Heart left ventricle (tissue), 16 donors: ENCODE results near the gene RAB19. TPM values are rescaled to one million over a fixed set of nuclear protein-coding genes. Genes with fewer than 3 reads are reported as not detected.
A peak's percentile ranks its signal among the peaks of the same experiment; 100 is the strongest.

Source experiments
- ATAC-seq, 4 donors: fragments of 200-7000 bp; cut with Tn5 transposase; one replicate each; pipeline ENCODE4 v1.9.1; 2020 to 2022; ENCODE audit warnings: moderate library complexity in 4 of 4, mild to moderate bottlenecking in 3 of 4, moderate number of reproducible peaks in 1 of 4
- DNase-seq, 5 donors: peaks; one replicate each; pipeline ENCODE4 v3.0.0-alpha.2; 2020
- H3K27ac ChIP-seq, 12 donors: fragments of 200-600 bp; sonication (generic) in 4 of 12; one replicate each; pipeline versions ENCODE4 v1.5.0 to v1.8.0; 2016 to 2022; ENCODE audit warnings: mild to moderate bottlenecking in 2 of 12
- H3K27me3 ChIP-seq, 9 donors: fragments of 200-600 bp; sonication (generic) in 2 of 9; one replicate each; pipeline versions ENCODE4 v1.5.1 to v1.8.0; 2016 to 2022; ENCODE audit warnings: mild to moderate bottlenecking in 3 of 9
- H3K36me3 ChIP-seq, 9 donors: fragments of 200-600 bp; sonication (generic) in 2 of 9; one replicate each; pipeline versions ENCODE4 v1.5.0 to v1.8.0; 2018 to 2022; ENCODE audit warnings: mild to moderate bottlenecking in 2 of 9
- H3K4me1 ChIP-seq, 12 donors: fragments of 200-600 bp; sonication (generic) in 4 of 12; one replicate each; pipeline versions ENCODE4 v1.5.0 to v1.8.0; 2016 to 2022; ENCODE audit warnings: mild to moderate bottlenecking in 3 of 12
- H3K4me3 ChIP-seq, 12 donors: fragments of 200-600 bp; sonication (generic) in 4 of 12; one replicate each; pipeline versions ENCODE4 v1.5.0 to v1.8.0; 2017 to 2022; ENCODE audit warnings: mild to moderate bottlenecking in 9 of 12, moderate library complexity in 4 of 12
- H3K9me3 ChIP-seq, 12 donors: fragments of 200-600 bp; sonication (generic) in 4 of 12; one replicate each; pipeline versions ENCODE4 v1.5.0 to v1.8.0; 2016 to 2022; ENCODE audit warnings: mild to moderate bottlenecking in 1 of 12
- CTCF ChIP-seq, 12 donors: fragments of 200-600 bp; sonication (generic) in 4 of 12; IDR thresholded peaks; one replicate each; pipeline versions ENCODE4 v1.5.0 to v1.8.0; 2018 to 2022; ENCODE audit warnings: antibody characterized with exemption in 12 of 12, mild to moderate bottlenecking in 5 of 12
- POLR2A ChIP-seq, 2 donors: fragments of 450-650 bp; IDR thresholded peaks; one replicate each; pipeline ENCODE4 v1.6.1; 2017; ENCODE audit warnings: antibody characterized with exemption in 2 of 2, mild to moderate bottlenecking in 2 of 2, moderate library complexity in 2 of 2
- WGBS, 4 donors: extraction: QIAGEN DNeasy Blood & Tissue Kit in 2 of 4; methylation state at CpG; one replicate each; pipeline versions ENCODE4 v1.1.5 to v1.1.7; 2013 to 2018; 5-methylcytosine and 5-hydroxymethylcytosine counted together
- intact Hi-C, 10 donors: fragments of 100-400 bp; cut with DNase I; formaldehyde crosslinking; loops; one replicate each; pipeline versions ENCODE4 v1.11.1 to v1.14.2; 2022
- polyA plus RNA-seq, 2 donors: library from polyadenylated mRNA; stranded (reverse); fragments of 200-250 nt; gene quantifications; one replicate each; pipeline ENCODE4 v1.2.3, GENCODE V29; 2013
- total RNA-seq, 9 donors: library from RNA; depleted of rRNA in 2 of 9; stranded (reverse); fragments of >200 nt in 2 of 9; fragmentation: NEBNext Ultra II Directional in 3 of 9; extraction: Animal tissue kit (Norgen Biotek cat#: 25700) in 3 of 9; gene quantifications; one replicate each; pipeline versions ENCODE4 v1.1.0 to v1.2.4, GENCODE V29; 2016 to 2023
- donor health status: ischemic (EF 13 %, LVEDD 7.1; RV severe dilation, severe dysfunction).
- donor health status: healthy with polysubstance abuse.
- donor health status: DM: no; HTN: yes; CAD: no.
- donor health status: DM: no; HTN: no; CAD: no.
- donor health status: ischemic (EF 25% LVEDD 6.9; RV normal size, moderate dysfunction).
- donor health status: ischemic (EF 25% LVEDD 5.7; RV mildly dilated, moderate dysfunction).
- donor health status: healthy.
- donor health status: DM: yes; HTN: yes; CAD: no.
- donor health status: ischemic (EF 35%, LVEDD 5.7; RV mildly dilated, moderate dysfunction).
- donor health status: nonischemic (EF 11% LVEDD 7.7; RV severe dilation, severe dysfunction).
- donor health status: DM: yes; HTN: yes; CAD: no.
- donor health status: PGD.
- donor health status: ischemic (EF 29% LVEDD 5.4; RV normal size, mild dysfunction).
- donor health status: nonischemic (EF 23%, LVEDD 6.1; RV moderate dilation, normal function).

RAB19 gene
- total and polyA plus RNA-seq, 11 donors: not detected

- peaks cover 0 to 40% (median 0%) of the 10 kb centered on the region in 12 donors for H3K4me1 ChIP-seq
- H3K4me3 ChIP-seq: no peak overlapping the region
- DNase-seq: no peak
- H3K27ac ChIP-seq: no peak overlapping the region
- H3K9me3 ChIP-seq: no peaks in the 10 kb centered on the region
- H3K27me3 ChIP-seq: peaks cover 0 to 5% (median 0%) of the 10 kb centered on the region in 9 donors
- WGBS, 4 donors: 87 to 91% (median 88%) methylated on average over 10 of the region's 10 CpGs
- peaks cover 0 to 8% (median 0%) of the 10 kb centered on the region in 9 donors for H3K36me3 ChIP-seq
- intact Hi-C loops: no loop called here
- no peak for ATAC-seq
- TF ChIP-seq POLR2A (IDR thresholded peaks at IDR 0.05) (no peak), CTCF (IDR thresholded peaks at IDR 0.05) (no peak)
Observed at GRCh38 chr7:140389445-140389844, 14.4 kb upstream of the RAB19 start.

GRCh38 chr7:140390034-140390433, 13.8 kb upstream of the RAB19 start:
- DNase-seq (no peak), ATAC-seq (peak in 1 of 4 donors; percentile 37)
- WGBS, 4 donors: 78 to 90% (median 81%) methylated on average over 4 of the region's 4 CpGs
- H3K27ac ChIP-seq: no peak overlapping the region
- no peak overlapping the region for H3K4me3 ChIP-seq
- peaks cover 0 to 8% (median 0%) of the 10 kb centered on the region in 9 donors for H3K36me3 ChIP-seq
- intact Hi-C loops: no loop called here
- TF ChIP-seq POLR2A (IDR thresholded peaks at IDR 0.05) (no peak), CTCF (IDR thresholded peaks at IDR 0.05) (no peak)
- H3K9me3 ChIP-seq: no peaks in the 10 kb centered on the region
- H3K27me3 ChIP-seq: peaks cover 0 to 5% (median 0%) of the 10 kb centered on the region in 9 donors
- peaks cover 0 to 36% (median 0%) of the 10 kb centered on the region in 12 donors for H3K4me1 ChIP-seq

GRCh38 chr7:140390466-140391190, 13.2 kb upstream of the RAB19 start:
- no peaks in the 10 kb centered on the region for H3K9me3 ChIP-seq
- H3K4me3 ChIP-seq: no peak overlapping the region
- intact Hi-C loops: no loop called here
- peaks cover 0 to 8% (median 0%) of the 10 kb centered on the region in 9 donors for H3K36me3 ChIP-seq
- peaks cover 0 to 30% (median 0%) of the 10 kb centered on the region in 12 donors for H3K4me1 ChIP-seq
- peak overlapping the region in 1 of 12 donors; percentile 8 for H3K27ac ChIP-seq
- peaks cover 0 to 5% (median 0%) of the 10 kb centered on the region in 9 donors for H3K27me3 ChIP-seq
- WGBS, 4 donors: 88 to 95% (median 92%) methylated on average over 8 of the region's 8 CpGs
- DNase-seq (no peak), ATAC-seq (peak in 3 of 4 donors; percentile 16 to 59 (median 42))
- TF ChIP-seq POLR2A (IDR thresholded peaks at IDR 0.05): no peak
- TF ChIP-seq CTCF (IDR thresholded peaks at IDR 0.05): no peak

- Histone ChIP-seq H3K27ac (no peak overlapping the region), H3K36me3 (peaks cover 0 to 3% (median 0%) of the 10 kb centered on the region in 9 donors), H3K4me3 (no peak overlapping the region), H3K27me3 (peaks cover 0 to 5% (median 0%) of the 10 kb centered on the region in 9 donors), H3K4me1 (peaks cover 0 to 34% (median 0%) of the 10 kb centered on the region in 12 donors), H3K9me3 (no peaks in the 10 kb centered on the region)
- ATAC-seq: no peak
- intact Hi-C loops: no loop called here
- DNase-seq: no peak
- 59 to 71% (median 67%) methylated on average over 1 of the region's 1 CpG for whole genome bisulfite sequencing, 4 donors
- no peak for TF ChIP-seq CTCF (IDR thresholded peaks at IDR 0.05)
- TF ChIP-seq POLR2A (IDR thresholded peaks at IDR 0.05): no peak
Observed at GRCh38 chr7:140391634-140392033, 12.2 kb upstream of the RAB19 start.
